PC-3 (cell line): ENCODE data around the gene CFAP46. TPM values are rescaled to one million over a fixed set of nuclear protein-coding genes. Genes with fewer than 3 reads are reported as not detected.

Experiments used
- ATAC-seq: fragments of 200-7000 bp; cut with Tn5 transposase; 2 replicates; pipeline ENCODE4 v1.9.1; 2020; ENCODE audit warnings: mild to moderate bottlenecking, moderate library complexity
- BruUV-seq: library from RNA; stranded (reverse); fragments of 400-500 nt; replicated peaks from 2 replicates; lab custom pipeline; 2021; lab: Mats Ljungman, UMichigan
- CTCF ChIA-PET: fragments of 300-600 bp; sonication (Branson Sonifier 250); formaldehyde crosslinking; loops from one replicate; lab custom pipeline; 2022; ENCODE audit warnings: antibody characterized with exemption; lab: Charles Lee
- POLR2A ChIA-PET: fragments of 300-600 bp; sonication (Branson Sonifier 250); formaldehyde crosslinking; loops from one replicate; lab custom pipeline; 2022; ENCODE audit warnings: antibody characterized with exemption; ENCODE audit not compliant: unreplicated experiment; lab: Charles Lee
- DNase-seq: peaks from one replicate; pipeline ENCODE4 v3.0.0-alpha.2; 2015
- H2AFZ ChIP-seq: fragments of 300-600 bp; sonication (generic); 2 replicates; pipeline ENCODE4 v1.6.0; 2016; ENCODE audit warnings: antibody characterized with exemption, low read length
- H3F3A ChIP-seq: fragments of 300-600 bp; sonication (generic); one replicate; pipeline ENCODE4 v1.6.0; 2017; ENCODE audit warnings: antibody characterized with exemption, low read length, control low read depth, mild to moderate bottlenecking; ENCODE audit not compliant: unreplicated experiment
- H3K27ac ChIP-seq: fragments of 300-600 bp; sonication (generic); 2 replicates; pipeline ENCODE4 v1.5.1; 2016; ENCODE audit warnings: mild to moderate bottlenecking, low read length
- H3K27me3 ChIP-seq: fragments of 300-600 bp; sonication (generic); 2 replicates; pipeline ENCODE4 v1.6.1; 2016; ENCODE audit warnings: low read length, mixed read lengths
- H3K36me3 ChIP-seq: fragments of 300-600 bp; sonication (generic); 2 replicates; pipeline ENCODE4 v1.6.1; 2016; ENCODE audit warnings: low read depth, mixed run types, low read length, mixed read lengths
- H3K4me1 ChIP-seq: fragments of 300-600 bp; sonication (generic); 2 replicates; pipeline ENCODE4 v1.5.1; 2016; ENCODE audit warnings: low read length; ENCODE audit not compliant: insufficient read depth
- H3K4me2 ChIP-seq: fragments of 300-600 bp; sonication (generic); 2 replicates; pipeline ENCODE4 v1.6.0; 2016; ENCODE audit warnings: low read length
- H3K4me3 ChIP-seq: fragments of 300-600 bp; sonication (generic); 2 replicates; pipeline ENCODE4 v1.5.1; 2016; ENCODE audit warnings: mild to moderate bottlenecking, low read length, mixed read lengths
- H3K79me2 ChIP-seq: fragments of 300-600 bp; sonication (generic); 2 replicates; pipeline ENCODE4 v1.6.1; 2017; ENCODE audit warnings: low read length, mixed read lengths
- H3K9ac ChIP-seq: fragments of 300-600 bp; sonication (generic); 2 replicates; pipeline ENCODE4 v1.6.0; 2016; ENCODE audit warnings: mild to moderate bottlenecking, low read length
- H3K9me2 ChIP-seq: fragments of 300-600 bp; sonication (generic); replicated peaks from 2 replicates; pipeline ENCODE4 v1.6.1; 2016; ENCODE audit warnings: mixed run types, low read length, mixed read lengths
- H3K9me3 ChIP-seq: fragments of 300-600 bp; sonication (generic); 2 replicates; pipeline ENCODE4 v1.6.1; 2016; ENCODE audit warnings: low read length, mixed read lengths
- H4K20me1 ChIP-seq: fragments of 300-600 bp; sonication (generic); 2 replicates; pipeline ENCODE4 v1.6.1; 2016; ENCODE audit warnings: low read length, mixed read lengths
- EZH2 ChIP-seq: fragments of 300-600 bp; sonication (generic); IDR thresholded peaks from one replicate; pipeline ENCODE4 v1.6.1; 2017; ENCODE audit warnings: antibody characterized with exemption, mild to moderate bottlenecking, low read length; ENCODE audit not compliant: unreplicated experiment
- EZH2phosphoT487 ChIP-seq: fragments of 300-600 bp; sonication (generic); IDR thresholded peaks from 2 replicates; pipeline ENCODE4 v1.6.1; 2018; ENCODE audit warnings: mild to moderate bottlenecking, antibody characterized with exemption, low read length, borderline replicate concordance
- intact Hi-C: fragments of 100-400 bp; cut with micrococcal nuclease; formaldehyde crosslinking; loops from 2 replicates; pipeline ENCODE4 v1.9.0; 2023
- total RNA-seq: library from RNA; depleted of rRNA; stranded (reverse); fragments of >200 nt; gene quantifications from 2 replicates; pipeline ENCODE4 v1.2.3, GENCODE V29; 2014
- TF ChIP-seq, protein P1 (sequence below): fragments of 300-600 bp; sonication (generic); conservative IDR thresholded peaks from 2 replicates; pipeline ENCODE4 v1.5.1; 2017; ENCODE audit warnings: antibody characterized with exemption, low read depth, mild to moderate bottlenecking, low read length

The CFAP46 gene
- total RNA-seq, 1 experiment from 2014 or later = 0.04 TPM

DNA sequence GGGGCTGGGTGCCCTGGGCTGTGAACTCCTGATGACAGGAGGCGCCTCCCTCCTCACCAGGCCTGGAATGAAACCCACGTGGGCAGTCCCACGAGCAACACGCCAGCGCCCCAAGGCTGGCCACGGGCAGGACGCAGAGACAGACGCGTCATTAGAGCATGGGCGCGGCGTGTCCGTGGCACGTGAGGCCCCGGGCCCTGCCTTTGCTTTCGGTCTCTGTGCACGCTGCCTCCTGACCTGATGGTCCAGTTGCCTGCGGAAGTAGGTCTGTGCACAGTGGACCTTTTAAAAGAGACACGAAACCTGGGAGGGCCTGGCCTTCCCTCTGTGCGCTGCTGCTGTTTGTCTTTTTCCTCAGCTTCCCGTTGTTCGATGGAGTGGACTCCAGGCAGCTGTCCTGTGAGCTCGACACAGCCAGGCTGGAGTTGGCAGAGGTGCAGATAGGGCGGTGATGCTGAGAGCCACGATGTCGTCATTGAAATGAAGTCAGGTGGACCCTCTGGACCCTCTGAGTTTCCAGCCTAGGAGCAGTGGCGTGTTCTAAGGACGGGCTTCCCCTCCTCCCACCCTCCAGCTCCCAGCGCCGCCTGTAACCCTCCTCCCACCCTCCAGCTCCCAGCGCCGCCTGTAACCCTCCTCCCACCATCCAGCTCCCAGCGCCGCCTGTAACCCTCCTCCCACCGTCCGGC is 40.1 kb upstream of the CFAP46 start:
- DNase-seq (no peak), ATAC-seq (no peak)
- Histone ChIP-seq H3K9me3 (no peaks in the 10 kb centered on the region), H4K20me1 (no peaks in the 10 kb centered on the region), H2AFZ (no peak overlapping the region), H3F3A (no peaks in the 10 kb centered on the region), H3K9me2 (no peaks in the 10 kb centered on the region), H3K9ac (no peak overlapping the region), H3K36me3 (no peaks in the 10 kb centered on the region), H3K27ac (no peak overlapping the region), H3K4me2 (no peak overlapping the region), H3K4me1 (no peaks in the 10 kb centered on the region), H3K79me2 (no peaks in the 10 kb centered on the region), H3K4me3 (no peak overlapping the region), H3K27me3 (peaks cover 19% of the 10 kb centered on the region)
- ChIA-PET POLR2A (interaction anchor here (0.6 kb wide), 1 partner anchor 84 kb away, joined by 3 read pairs; no protein-coding TSS in a partner anchor), CTCF (no interaction called here)
- TF ChIP-seq EZH2phosphoT487 (no peak), EZH2 (no peak)
- TF ChIP-seq, protein P1, sequence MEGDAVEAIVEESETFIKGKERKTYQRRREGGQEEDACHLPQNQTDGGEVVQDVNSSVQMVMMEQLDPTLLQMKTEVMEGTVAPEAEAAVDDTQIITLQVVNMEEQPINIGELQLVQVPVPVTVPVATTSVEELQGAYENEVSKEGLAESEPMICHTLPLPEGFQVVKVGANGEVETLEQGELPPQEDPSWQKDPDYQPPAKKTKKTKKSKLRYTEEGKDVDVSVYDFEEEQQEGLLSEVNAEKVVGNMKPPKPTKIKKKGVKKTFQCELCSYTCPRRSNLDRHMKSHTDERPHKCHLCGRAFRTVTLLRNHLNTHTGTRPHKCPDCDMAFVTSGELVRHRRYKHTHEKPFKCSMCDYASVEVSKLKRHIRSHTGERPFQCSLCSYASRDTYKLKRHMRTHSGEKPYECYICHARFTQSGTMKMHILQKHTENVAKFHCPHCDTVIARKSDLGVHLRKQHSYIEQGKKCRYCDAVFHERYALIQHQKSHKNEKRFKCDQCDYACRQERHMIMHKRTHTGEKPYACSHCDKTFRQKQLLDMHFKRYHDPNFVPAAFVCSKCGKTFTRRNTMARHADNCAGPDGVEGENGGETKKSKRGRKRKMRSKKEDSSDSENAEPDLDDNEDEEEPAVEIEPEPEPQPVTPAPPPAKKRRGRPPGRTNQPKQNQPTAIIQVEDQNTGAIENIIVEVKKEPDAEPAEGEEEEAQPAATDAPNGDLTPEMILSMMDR = no peak
- intact Hi-C loops = no loop called here
- no TSS peak for BruUV-seq

DNA sequence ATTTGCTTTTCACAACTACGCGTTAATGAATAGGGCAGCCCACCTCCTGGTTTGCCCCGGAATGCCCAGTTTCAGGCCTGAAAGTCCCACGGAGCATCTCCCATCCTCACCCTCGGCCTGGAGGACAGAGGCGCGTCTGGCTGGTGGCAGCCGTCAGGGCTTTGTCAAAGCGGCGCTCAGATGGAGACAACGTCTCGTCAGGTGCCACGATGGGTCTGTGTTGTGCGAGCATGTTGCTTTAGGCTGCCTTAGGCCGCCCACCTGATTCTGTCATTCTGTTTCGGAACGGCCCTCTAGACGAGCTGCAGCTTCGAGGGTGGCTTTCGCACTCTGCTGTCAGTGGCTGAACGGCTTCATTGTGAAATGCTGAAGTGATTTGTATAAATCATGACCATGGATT is 39.4 kb upstream of the CFAP46 start:
- Histone ChIP-seq H3F3A (no peaks in the 10 kb centered on the region), H3K9me2 (no peaks in the 10 kb centered on the region), H3K4me2 (no peak overlapping the region), H3K9ac (no peak overlapping the region), H3K4me1 (no peaks in the 10 kb centered on the region), H3K36me3 (no peaks in the 10 kb centered on the region), H3K9me3 (no peaks in the 10 kb centered on the region), H3K27ac (no peak overlapping the region), H2AFZ (no peak overlapping the region), H3K27me3 (peaks cover 19% of the 10 kb centered on the region), H3K79me2 (no peaks in the 10 kb centered on the region), H4K20me1 (no peaks in the 10 kb centered on the region), H3K4me3 (no peak overlapping the region)
- ChIA-PET POLR2A (no interaction called here), CTCF (no interaction called here)
- DNase-seq (no peak), ATAC-seq (no peak)
- intact Hi-C loops = no loop called here
- BruUV-seq = no TSS peak
- TF ChIP-seq, protein P1 = no peak
- TF ChIP-seq EZH2phosphoT487 (no peak), EZH2 (no peak)

DNA sequence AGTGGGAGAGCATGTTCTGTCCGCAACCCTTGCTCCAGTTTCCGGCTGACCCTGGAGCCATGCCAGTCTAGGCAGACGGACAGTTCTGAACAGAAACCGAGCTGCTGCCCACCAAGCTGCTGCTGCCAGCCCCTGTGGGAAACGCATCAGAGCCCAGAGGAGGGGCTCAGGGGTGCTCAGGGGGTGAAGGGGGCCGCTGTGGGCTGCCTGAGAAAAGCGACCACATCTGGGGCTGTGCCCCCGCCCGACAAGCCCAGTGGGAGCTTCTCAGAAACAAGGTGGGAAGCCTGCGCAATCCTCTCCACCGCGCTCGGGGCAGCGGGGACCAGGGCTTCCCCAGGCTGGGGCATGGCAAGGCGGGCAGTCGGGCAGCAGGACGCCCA is 38.8 kb upstream of the CFAP46 start:
- BruUV-seq = no TSS peak
- Histone ChIP-seq H3F3A (no peaks in the 10 kb centered on the region), H3K4me1 (no peaks in the 10 kb centered on the region), H3K27me3 (peaks cover 19% of the 10 kb centered on the region), H3K4me2 (no peak overlapping the region), H3K27ac (no peak overlapping the region), H3K9me3 (no peaks in the 10 kb centered on the region), H3K4me3 (no peak overlapping the region), H4K20me1 (no peaks in the 10 kb centered on the region), H3K9ac (no peak overlapping the region), H3K36me3 (no peaks in the 10 kb centered on the region), H2AFZ (no peak overlapping the region), H3K79me2 (no peaks in the 10 kb centered on the region), H3K9me2 (no peaks in the 10 kb centered on the region)
- ChIA-PET POLR2A (no interaction called here), CTCF (no interaction called here)
- DNase-seq = no peak
- intact Hi-C loops = no loop called here
- no peak for ATAC-seq
- TF ChIP-seq EZH2phosphoT487 = no peak
- TF ChIP-seq EZH2 = no peak
- TF ChIP-seq, protein P1 = no peak
